ENCODE measurements around the gene FRMD3. TPM values are rescaled to one million over a fixed set of nuclear protein-coding genes. Genes with fewer than 3 reads are reported as not detected.

Gene FRMD3
- total RNA-seq, 1 experiment from 2014 or later = 1.4 TPM

DNA sequence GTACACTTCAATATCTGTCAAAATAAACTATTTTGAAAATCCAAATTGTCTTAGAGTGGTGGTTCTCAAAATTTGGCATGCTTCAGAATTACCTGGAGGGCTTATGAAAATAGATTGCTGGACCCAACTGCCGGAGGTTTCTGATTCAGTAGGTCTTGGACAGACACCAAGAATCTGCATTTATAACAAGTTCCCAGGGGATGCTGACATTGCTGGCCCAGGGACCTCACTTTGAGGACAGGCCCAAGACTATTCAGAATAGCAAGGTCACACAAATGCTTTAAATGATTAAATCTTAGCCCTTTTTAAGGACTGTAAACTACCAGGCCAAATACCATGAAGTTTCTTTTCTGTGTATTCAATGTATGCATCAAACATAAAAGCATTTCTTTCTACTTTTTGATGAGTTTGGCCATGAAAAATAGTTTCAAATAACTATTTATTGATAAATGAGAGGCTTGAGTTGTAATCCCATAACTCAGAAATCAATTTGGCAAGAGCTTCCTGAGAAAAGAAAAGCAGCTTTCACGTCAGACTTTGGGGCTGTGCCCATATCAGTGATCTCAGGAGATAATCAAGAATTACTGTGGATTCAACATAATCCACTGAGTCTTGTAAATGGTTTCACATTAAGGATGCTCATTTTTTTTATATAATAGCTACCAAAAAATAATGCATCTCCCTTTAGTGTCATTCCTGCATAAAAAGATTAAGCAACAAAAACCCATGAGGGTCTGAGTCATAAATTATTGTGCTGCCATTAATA lies 191.4 kb downstream of the FRMD3 start:
- ChIA-PET POLR2A (interaction anchor here (0.6 kb wide), 1 partner anchor 17 kb away, joined by 3 read pairs; no protein-coding TSS in a partner anchor), CTCF (interaction anchor here (0.7 kb wide), 1 partner anchor 16 kb away, joined by 5 read pairs; no protein-coding TSS in a partner anchor)
- TF ChIP-seq ZNF416 (CRISPR knock-in tag; IDR thresholded peaks at IDR 0.05) (no peak), FOXJ3 (CRISPR knock-in tag; IDR thresholded peaks at IDR 0.05; ENCODE audit: borderline replicate concordance) (no peak), NFE2L1 (CRISPR knock-in tag; IDR thresholded peaks at IDR 0.05) (no peak), NR1H2 (CRISPR knock-in tag; IDR thresholded peaks at IDR 0.05) (no peak), ZNF317 (CRISPR knock-in tag; IDR thresholded peaks at IDR 0.05; ENCODE audit: borderline replicate concordance, low read depth) (no peak), ZNF263 (CRISPR knock-in tag; IDR thresholded peaks at IDR 0.05; ENCODE audit: low read depth) (no peak), MYBL2 (CRISPR knock-in tag; IDR thresholded peaks at IDR 0.05) (no peak), ZNF219 (CRISPR knock-in tag; IDR thresholded peaks at IDR 0.05; ENCODE audit: borderline replicate concordance) (no peak), OVOL2 (CRISPR knock-in tag; IDR thresholded peaks at IDR 0.05; ENCODE audit: borderline replicate concordance) (no peak), TP53 (CRISPR knock-in tag; IDR thresholded peaks at IDR 0.05) (no peak), CBFB (CRISPR knock-in tag; IDR thresholded peaks at IDR 0.05; ENCODE audit: low read depth) (no peak), GABPB1 (CRISPR knock-in tag; IDR thresholded peaks at IDR 0.05) (no peak)
- TF ChIP-seq, protein P1, sequence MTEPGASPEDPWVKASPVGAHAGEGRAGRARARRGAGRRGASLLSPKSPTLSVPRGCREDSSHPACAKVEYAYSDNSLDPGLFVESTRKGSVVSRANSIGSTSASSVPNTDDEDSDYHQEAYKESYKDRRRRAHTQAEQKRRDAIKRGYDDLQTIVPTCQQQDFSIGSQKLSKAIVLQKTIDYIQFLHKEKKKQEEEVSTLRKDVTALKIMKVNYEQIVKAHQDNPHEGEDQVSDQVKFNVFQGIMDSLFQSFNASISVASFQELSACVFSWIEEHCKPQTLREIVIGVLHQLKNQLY (CRISPR knock-in tag; IDR thresholded peaks at IDR 0.05) = no peak
- TF ChIP-seq, protein P2, sequence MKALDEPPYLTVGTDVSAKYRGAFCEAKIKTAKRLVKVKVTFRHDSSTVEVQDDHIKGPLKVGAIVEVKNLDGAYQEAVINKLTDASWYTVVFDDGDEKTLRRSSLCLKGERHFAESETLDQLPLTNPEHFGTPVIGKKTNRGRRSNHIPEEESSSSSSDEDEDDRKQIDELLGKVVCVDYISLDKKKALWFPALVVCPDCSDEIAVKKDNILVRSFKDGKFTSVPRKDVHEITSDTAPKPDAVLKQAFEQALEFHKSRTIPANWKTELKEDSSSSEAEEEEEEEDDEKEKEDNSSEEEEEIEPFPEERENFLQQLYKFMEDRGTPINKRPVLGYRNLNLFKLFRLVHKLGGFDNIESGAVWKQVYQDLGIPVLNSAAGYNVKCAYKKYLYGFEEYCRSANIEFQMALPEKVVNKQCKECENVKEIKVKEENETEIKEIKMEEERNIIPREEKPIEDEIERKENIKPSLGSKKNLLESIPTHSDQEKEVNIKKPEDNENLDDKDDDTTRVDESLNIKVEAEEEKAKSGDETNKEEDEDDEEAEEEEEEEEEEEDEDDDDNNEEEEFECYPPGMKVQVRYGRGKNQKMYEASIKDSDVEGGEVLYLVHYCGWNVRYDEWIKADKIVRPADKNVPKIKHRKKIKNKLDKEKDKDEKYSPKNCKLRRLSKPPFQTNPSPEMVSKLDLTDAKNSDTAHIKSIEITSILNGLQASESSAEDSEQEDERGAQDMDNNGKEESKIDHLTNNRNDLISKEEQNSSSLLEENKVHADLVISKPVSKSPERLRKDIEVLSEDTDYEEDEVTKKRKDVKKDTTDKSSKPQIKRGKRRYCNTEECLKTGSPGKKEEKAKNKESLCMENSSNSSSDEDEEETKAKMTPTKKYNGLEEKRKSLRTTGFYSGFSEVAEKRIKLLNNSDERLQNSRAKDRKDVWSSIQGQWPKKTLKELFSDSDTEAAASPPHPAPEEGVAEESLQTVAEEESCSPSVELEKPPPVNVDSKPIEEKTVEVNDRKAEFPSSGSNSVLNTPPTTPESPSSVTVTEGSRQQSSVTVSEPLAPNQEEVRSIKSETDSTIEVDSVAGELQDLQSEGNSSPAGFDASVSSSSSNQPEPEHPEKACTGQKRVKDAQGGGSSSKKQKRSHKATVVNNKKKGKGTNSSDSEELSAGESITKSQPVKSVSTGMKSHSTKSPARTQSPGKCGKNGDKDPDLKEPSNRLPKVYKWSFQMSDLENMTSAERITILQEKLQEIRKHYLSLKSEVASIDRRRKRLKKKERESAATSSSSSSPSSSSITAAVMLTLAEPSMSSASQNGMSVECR (CRISPR knock-in tag; IDR thresholded peaks at IDR 0.05; ENCODE audit: borderline replicate concordance) = no peak
- TF ChIP-seq, protein P3, sequence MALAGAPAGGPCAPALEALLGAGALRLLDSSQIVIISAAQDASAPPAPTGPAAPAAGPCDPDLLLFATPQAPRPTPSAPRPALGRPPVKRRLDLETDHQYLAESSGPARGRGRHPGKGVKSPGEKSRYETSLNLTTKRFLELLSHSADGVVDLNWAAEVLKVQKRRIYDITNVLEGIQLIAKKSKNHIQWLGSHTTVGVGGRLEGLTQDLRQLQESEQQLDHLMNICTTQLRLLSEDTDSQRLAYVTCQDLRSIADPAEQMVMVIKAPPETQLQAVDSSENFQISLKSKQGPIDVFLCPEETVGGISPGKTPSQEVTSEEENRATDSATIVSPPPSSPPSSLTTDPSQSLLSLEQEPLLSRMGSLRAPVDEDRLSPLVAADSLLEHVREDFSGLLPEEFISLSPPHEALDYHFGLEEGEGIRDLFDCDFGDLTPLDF (CRISPR knock-in tag; IDR thresholded peaks at IDR 0.05) = no peak
- TF ChIP-seq, protein P4, sequence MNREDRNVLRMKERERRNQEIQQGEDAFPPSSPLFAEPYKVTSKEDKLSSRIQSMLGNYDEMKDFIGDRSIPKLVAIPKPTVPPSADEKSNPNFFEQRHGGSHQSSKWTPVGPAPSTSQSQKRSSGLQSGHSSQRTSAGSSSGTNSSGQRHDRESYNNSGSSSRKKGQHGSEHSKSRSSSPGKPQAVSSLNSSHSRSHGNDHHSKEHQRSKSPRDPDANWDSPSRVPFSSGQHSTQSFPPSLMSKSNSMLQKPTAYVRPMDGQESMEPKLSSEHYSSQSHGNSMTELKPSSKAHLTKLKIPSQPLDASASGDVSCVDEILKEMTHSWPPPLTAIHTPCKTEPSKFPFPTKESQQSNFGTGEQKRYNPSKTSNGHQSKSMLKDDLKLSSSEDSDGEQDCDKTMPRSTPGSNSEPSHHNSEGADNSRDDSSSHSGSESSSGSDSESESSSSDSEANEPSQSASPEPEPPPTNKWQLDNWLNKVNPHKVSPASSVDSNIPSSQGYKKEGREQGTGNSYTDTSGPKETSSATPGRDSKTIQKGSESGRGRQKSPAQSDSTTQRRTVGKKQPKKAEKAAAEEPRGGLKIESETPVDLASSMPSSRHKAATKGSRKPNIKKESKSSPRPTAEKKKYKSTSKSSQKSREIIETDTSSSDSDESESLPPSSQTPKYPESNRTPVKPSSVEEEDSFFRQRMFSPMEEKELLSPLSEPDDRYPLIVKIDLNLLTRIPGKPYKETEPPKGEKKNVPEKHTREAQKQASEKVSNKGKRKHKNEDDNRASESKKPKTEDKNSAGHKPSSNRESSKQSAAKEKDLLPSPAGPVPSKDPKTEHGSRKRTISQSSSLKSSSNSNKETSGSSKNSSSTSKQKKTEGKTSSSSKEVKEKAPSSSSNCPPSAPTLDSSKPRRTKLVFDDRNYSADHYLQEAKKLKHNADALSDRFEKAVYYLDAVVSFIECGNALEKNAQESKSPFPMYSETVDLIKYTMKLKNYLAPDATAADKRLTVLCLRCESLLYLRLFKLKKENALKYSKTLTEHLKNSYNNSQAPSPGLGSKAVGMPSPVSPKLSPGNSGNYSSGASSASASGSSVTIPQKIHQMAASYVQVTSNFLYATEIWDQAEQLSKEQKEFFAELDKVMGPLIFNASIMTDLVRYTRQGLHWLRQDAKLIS (CRISPR knock-in tag; IDR thresholded peaks at IDR 0.05; ENCODE audit: borderline replicate concordance) = no peak
- TF ChIP-seq, protein P5, sequence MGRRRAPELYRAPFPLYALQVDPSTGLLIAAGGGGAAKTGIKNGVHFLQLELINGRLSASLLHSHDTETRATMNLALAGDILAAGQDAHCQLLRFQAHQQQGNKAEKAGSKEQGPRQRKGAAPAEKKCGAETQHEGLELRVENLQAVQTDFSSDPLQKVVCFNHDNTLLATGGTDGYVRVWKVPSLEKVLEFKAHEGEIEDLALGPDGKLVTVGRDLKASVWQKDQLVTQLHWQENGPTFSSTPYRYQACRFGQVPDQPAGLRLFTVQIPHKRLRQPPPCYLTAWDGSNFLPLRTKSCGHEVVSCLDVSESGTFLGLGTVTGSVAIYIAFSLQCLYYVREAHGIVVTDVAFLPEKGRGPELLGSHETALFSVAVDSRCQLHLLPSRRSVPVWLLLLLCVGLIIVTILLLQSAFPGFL (CRISPR knock-in tag; IDR thresholded peaks at IDR 0.05; ENCODE audit: borderline replicate concordance) = no peak
- TF ChIP-seq, protein P6, sequence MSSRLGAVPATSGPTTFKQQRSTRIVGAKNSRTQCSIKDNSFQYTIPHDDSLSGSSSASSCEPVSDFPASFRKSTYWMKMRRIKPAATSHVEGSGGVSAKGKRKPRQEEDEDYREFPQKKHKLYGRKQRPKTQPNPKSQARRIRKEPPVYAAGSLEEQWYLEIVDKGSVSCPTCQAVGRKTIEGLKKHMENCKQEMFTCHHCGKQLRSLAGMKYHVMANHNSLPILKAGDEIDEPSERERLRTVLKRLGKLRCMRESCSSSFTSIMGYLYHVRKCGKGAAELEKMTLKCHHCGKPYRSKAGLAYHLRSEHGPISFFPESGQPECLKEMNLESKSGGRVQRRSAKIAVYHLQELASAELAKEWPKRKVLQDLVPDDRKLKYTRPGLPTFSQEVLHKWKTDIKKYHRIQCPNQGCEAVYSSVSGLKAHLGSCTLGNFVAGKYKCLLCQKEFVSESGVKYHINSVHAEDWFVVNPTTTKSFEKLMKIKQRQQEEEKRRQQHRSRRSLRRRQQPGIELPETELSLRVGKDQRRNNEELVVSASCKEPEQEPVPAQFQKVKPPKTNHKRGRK (CRISPR knock-in tag; IDR thresholded peaks at IDR 0.05; ENCODE audit: borderline replicate concordance) = no peak
- TF ChIP-seq, protein P7, sequence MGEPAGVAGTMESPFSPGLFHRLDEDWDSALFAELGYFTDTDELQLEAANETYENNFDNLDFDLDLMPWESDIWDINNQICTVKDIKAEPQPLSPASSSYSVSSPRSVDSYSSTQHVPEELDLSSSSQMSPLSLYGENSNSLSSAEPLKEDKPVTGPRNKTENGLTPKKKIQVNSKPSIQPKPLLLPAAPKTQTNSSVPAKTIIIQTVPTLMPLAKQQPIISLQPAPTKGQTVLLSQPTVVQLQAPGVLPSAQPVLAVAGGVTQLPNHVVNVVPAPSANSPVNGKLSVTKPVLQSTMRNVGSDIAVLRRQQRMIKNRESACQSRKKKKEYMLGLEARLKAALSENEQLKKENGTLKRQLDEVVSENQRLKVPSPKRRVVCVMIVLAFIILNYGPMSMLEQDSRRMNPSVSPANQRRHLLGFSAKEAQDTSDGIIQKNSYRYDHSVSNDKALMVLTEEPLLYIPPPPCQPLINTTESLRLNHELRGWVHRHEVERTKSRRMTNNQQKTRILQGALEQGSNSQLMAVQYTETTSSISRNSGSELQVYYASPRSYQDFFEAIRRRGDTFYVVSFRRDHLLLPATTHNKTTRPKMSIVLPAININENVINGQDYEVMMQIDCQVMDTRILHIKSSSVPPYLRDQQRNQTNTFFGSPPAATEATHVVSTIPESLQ (CRISPR knock-in tag; IDR thresholded peaks at IDR 0.05) = no peak
- peaks cover 16% of the 10 kb centered on the region for H3K4me1 Mint-ChIP-seq
- H3K9me3 Mint-ChIP-seq = no peaks in the 10 kb centered on the region
- DNase-seq (ENCODE audit: low spot score) = no peak
- no peak for ATAC-seq
- H3K27me3 Mint-ChIP-seq (ENCODE audit: low read depth) = no peaks in the 10 kb centered on the region
- H3K27ac Mint-ChIP-seq = no peak overlapping the region
- H3K4me3 Mint-ChIP-seq = no peak overlapping the region
- H3K36me3 Mint-ChIP-seq = no peaks in the 10 kb centered on the region

Data from WTC11 (cell line).